KOPT-K1 (cell line): ENCODE measurements around the gene WDR74.
"Not testable (repeated sequence)": the region's sequence is repeated elsewhere in the genome, so short reads cannot be mapped to it uniquely, and the experiment has no call there.

Source experiments
- H3K27ac ChIP-seq: fragments of 200-600 bp; sonication (generic); 2 replicates; pipeline ENCODE4 v1.5.1; 2016; ENCODE audit warnings: antibody characterized with exemption, mild to moderate bottlenecking, low read depth, low read length; ENCODE audit not compliant: poor library complexity, severe bottlenecking
- H3K36me3 ChIP-seq: fragments of 200-600 bp; sonication (generic); 2 replicates; pipeline ENCODE4 v1.5.1; 2017; ENCODE audit warnings: antibody characterized with exemption, mild to moderate bottlenecking, low read length, moderate library complexity; ENCODE audit not compliant: insufficient read depth
- H3K9me3 ChIP-seq: fragments of 200-600 bp; sonication (generic); 2 replicates; pipeline ENCODE4 v1.5.1; 2017; ENCODE audit warnings: antibody characterized with exemption, low read length, mild to moderate bottlenecking; ENCODE audit not compliant: insufficient read depth, poor library complexity, severe bottlenecking

The WDR74 gene

GRCh38 chr11:62874851-62875250 is 35.5 kb upstream of the WDR74 start:
- H3K36me3 ChIP-seq = peaks cover 69% of the 10 kb centered on the region

GRCh38 chr11:62865635-62866034 is 26.2 kb upstream of the WDR74 start:
- Histone ChIP-seq H3K36me3 (peaks cover 53% of the 10 kb centered on the region), H3K9me3 (no peaks in the 10 kb centered on the region), H3K27ac (no peak overlapping the region)

More at GRCh38 chr11:62874851-62875250, 35.5 kb upstream of the WDR74 start:
- H3K9me3 ChIP-seq = no peaks in the 10 kb centered on the region
- no peak overlapping the region for H3K27ac ChIP-seq

- peaks cover 57% of the 10 kb centered on the region for H3K36me3 ChIP-seq
- H3K9me3 ChIP-seq = no peaks in the 10 kb centered on the region
- no peak overlapping the region for H3K27ac ChIP-seq
Observed at GRCh38 chr11:62863687-62864335, 24.4 kb upstream of the WDR74 start.

- H3K9me3 ChIP-seq, H3K27ac ChIP-seq: not testable (repeated sequence)
- peaks cover 44% of the 10 kb centered on the region for H3K36me3 ChIP-seq
Observed at GRCh38 chr11:62861564-62862192, 22.3 kb upstream of the WDR74 start.

- Histone ChIP-seq H3K36me3 (peaks cover 38% of the 10 kb centered on the region), H3K9me3 (no peaks in the 10 kb centered on the region), H3K27ac (no peak overlapping the region)
Observed at GRCh38 chr11:62860835-62861563, 21.6 kb upstream of the WDR74 start.

- H3K36me3 ChIP-seq = peaks cover 40% of the 10 kb centered on the region
- not testable (repeated sequence) for H3K9me3 ChIP-seq, H3K27ac ChIP-seq
Observed at GRCh38 chr11:62859281-62859703, 19.9 kb upstream of the WDR74 start.

GRCh38 chr11:62858201-62858600 is 18.8 kb upstream of the WDR74 start:
- Histone ChIP-seq H3K36me3 (peaks cover 40% of the 10 kb centered on the region), H3K9me3 (no peaks in the 10 kb centered on the region), H3K27ac (peak overlapping the region; percentile 95)

- Histone ChIP-seq H3K27ac (peak overlapping the region; percentile 95), H3K9me3 (no peaks in the 10 kb centered on the region), H3K36me3 (peaks cover 43% of the 10 kb centered on the region)
Observed at GRCh38 chr11:62857541-62857982, 18.2 kb upstream of the WDR74 start.

- no peaks in the 10 kb centered on the region for H3K9me3 ChIP-seq
- H3K36me3 ChIP-seq = peaks cover 52% of the 10 kb centered on the region
- peak overlapping the region; percentile 95 for H3K27ac ChIP-seq
Observed at GRCh38 chr11:62856333-62856895, 17.0 kb upstream of the WDR74 start.

GRCh38 chr11:62855571-62856332 is 16.4 kb upstream of the WDR74 start:
- peak overlapping the region; percentile 95 for H3K27ac ChIP-seq
- H3K9me3 ChIP-seq = no peaks in the 10 kb centered on the region
- peaks cover 50% of the 10 kb centered on the region for H3K36me3 ChIP-seq

- Histone ChIP-seq H3K27ac (peak overlapping the region; percentile 95), H3K9me3 (no peaks in the 10 kb centered on the region), H3K36me3 (peaks cover 50% of the 10 kb centered on the region)
Observed at GRCh38 chr11:62854825-62855570, 15.6 kb upstream of the WDR74 start.

GRCh38 chr11:62854013-62854824 is 14.8 kb upstream of the WDR74 start:
- Histone ChIP-seq H3K9me3 (no peaks in the 10 kb centered on the region), H3K27ac (peak overlapping the region; percentile 95)

GRCh38 chr11:62853279-62853965 is 14.0 kb upstream of the WDR74 start:
- Histone ChIP-seq H3K36me3 (peaks cover 45% of the 10 kb centered on the region), H3K9me3 (no peaks in the 10 kb centered on the region), H3K27ac (peak overlapping the region; percentile 95)

More at GRCh38 chr11:62854013-62854824, 14.8 kb upstream of the WDR74 start:
- H3K36me3 ChIP-seq = peaks cover 45% of the 10 kb centered on the region
